HK-2 (cell line): ENCODE data around the gene GRK6.

Source experiments
- DNase-seq: peaks from one replicate; pipeline ENCODE4 v3.0.0-alpha.2; 2018; ENCODE audit not compliant: unreplicated experiment

GRK6 gene

GRCh38 chr5:177452688-177453638, 26.5 kb downstream of the GRK6 start:
- no peak for DNase-seq

GRCh38 chr5:177453852-177454396, 27.4 kb downstream of the GRK6 start:
- DNase-seq = no peak

GRCh38 chr5:177454397-177455035, 28.0 kb downstream of the GRK6 start:
- peak; percentile 90 for DNase-seq

GRCh38 chr5:177455036-177455660, 28.7 kb downstream of the GRK6 start:
- peak; percentile 86 for DNase-seq

- peak; percentile 92 for DNase-seq
These were observed 29.4 kb downstream of the GRK6 start for GRCh38 chr5:177455661-177456590.

GRCh38 chr5:177456591-177456964, 30.1 kb downstream of the GRK6 start:
- no peak for DNase-seq

GRCh38 chr5:177456976-177457851, 30.7 kb downstream of the GRK6 start:
- DNase-seq = peak; percentile 80

- no peak for DNase-seq
These were observed 31.6 kb downstream of the GRK6 start for GRCh38 chr5:177457852-177458681.

- DNase-seq = peak; percentile 31
These were observed 32.5 kb downstream of the GRK6 start for GRCh38 chr5:177458912-177459350.

- no peak for DNase-seq
These were observed 32.9 kb downstream of the GRK6 start for GRCh38 chr5:177459357-177459756.

GRCh38 chr5:177459819-177460628, 33.5 kb downstream of the GRK6 start:
- no peak for DNase-seq

GRCh38 chr5:177462021-177462670, 35.7 kb downstream of the GRK6 start:
- DNase-seq = no peak

GRCh38 chr5:177465044-177465443, 38.6 kb downstream of the GRK6 start:
- DNase-seq = no peak

- no peak for DNase-seq
These were observed 40.4 kb downstream of the GRK6 start for GRCh38 chr5:177466861-177467260.

GRCh38 chr5:177467436-177467835, 41.0 kb downstream of the GRK6 start:
- DNase-seq = no peak

- DNase-seq = no peak
These were observed 41.8 kb downstream of the GRK6 start for GRCh38 chr5:177468329-177468684.

GRCh38 chr5:177468685-177469628, 42.5 kb downstream of the GRK6 start:
- DNase-seq = no peak
